Measurements from ENCODE around the gene TRAM2. TPM values are rescaled to one million over a fixed set of nuclear protein-coding genes. Genes with fewer than 3 reads are reported as not detected.
A peak's percentile ranks its signal among the peaks of the same experiment; 100 is the strongest.

TRAM2 gene
- total and polyA plus RNA-seq, 2 of the 4 experiments (the other 2 are of a cell fraction), result 77.2 to 95.7 TPM

GRCh38 chr6:52524918-52525317 lies 51.9 kb downstream of the TRAM2 start:
- Histone ChIP-seq H3K14ac (replicated peaks; ENCODE audit: low read depth, low read length) (no peak overlapping the region; the same call in 1 of the 2 replicates), H3K9me3 (ENCODE audit: control insufficient read depth, insufficient read depth, low read length) (no peaks in the 10 kb centered on the region), H2AFZ (replicated peaks; ENCODE audit: low read length, poor library complexity) (no peak overlapping the region), H3K36me3 (ENCODE audit: control insufficient read depth, insufficient read depth, low read length) (peaks cover 13% of the 10 kb centered on the region), H3K56ac (ENCODE audit: extremely low read depth, insufficient read depth, low read length) (no peak overlapping the region), H3K4me3 (ENCODE audit: insufficient read depth, low read depth, low read length) (no peak overlapping the region), H2BK5ac (ENCODE audit: low read depth, low read length, poor library complexity, severe bottlenecking) (peak overlapping the region; percentile 34), H2AK9ac (replicated peaks; ENCODE audit: low read depth, low read length, poor library complexity) (no peak overlapping the region), H3K9ac (ENCODE audit: low read depth, low read length) (no peak overlapping the region), H2BK120ac (ENCODE audit: low read depth, low read length) (peak overlapping the region; percentile 10; the same call in 1 of the 2 replicates), H3K23ac (ENCODE audit: low read depth, low read length) (0 out of 2 replicates have a peak overlapping the region, but pooled peaks have one; percentile 4), H3K4me2 (ENCODE audit: low read depth, low read length) (no peak overlapping the region), H3K27me3 (ENCODE audit: control insufficient read depth, insufficient read depth, low read length) (no peaks in the 10 kb centered on the region), H4K20me1 (ENCODE audit: insufficient read depth, low read length) (peaks cover 12% of the 10 kb centered on the region; the same call in 1 of the 2 replicates), H4K8ac (ENCODE audit: low read depth in 2 of 2, low read length in 2 of 2) (no peak overlapping the region), H2AK5ac (ENCODE audit: low read depth, low read length) (peak overlapping the region; percentile 17; the same call in 1 of the 2 replicates), H3K18ac (ENCODE audit: low read depth, low read length) (peak overlapping the region; percentile 7; the same call in 1 of the 2 replicates), H4K5ac (ENCODE audit: low read depth, low read length) (no peak overlapping the region), H2BK15ac (ENCODE audit: low read depth, low read length) (no peak overlapping the region), H3K9me1 (ENCODE audit: insufficient read depth, low read length) (peaks cover 25% of the 10 kb centered on the region), H2BK20ac (ENCODE audit: low read depth, low read length) (0 out of 2 replicates have a peak overlapping the region, but pooled peaks have one; percentile 16), H3K4me1 (ENCODE audit: control insufficient read depth, insufficient read depth, low read length) (peaks cover 23% of the 10 kb centered on the region), H3K4ac (ENCODE audit: low read depth, low read length) (peak overlapping the region; percentile 15; the same call in 1 of the 2 replicates), H3K27ac (ENCODE audit: insufficient read depth, low read length) (no peak overlapping the region), H3K79me1 (ENCODE audit: low read depth in 1 of 2, low read length in 2 of 2) (peaks cover 19 to 85% of the 10 kb centered on the region in 2 experiments), H4K91ac (ENCODE audit: insufficient read depth, low read depth, low read length) (no peak overlapping the region)
- BruUV-seq (replicated peaks), result no TSS peak
- intact Hi-C loops (cut with micrococcal nuclease) (no loop called here), dilution Hi-C loops (cut with HindIII; ENCODE audit: low sequenced_read_pairs, unreplicated experiment) (no loop called here), in situ Hi-C loops (cut with MboI; ENCODE audit: low sequenced_read_pairs) (no loop called here)
- DNase-seq (no peak), ATAC-seq (ENCODE audit: low read depth) (no peak)
- 83% methylated on average over 1 of the region's 4 CpGs; no CpG with 5 or more reads in 1 of the 2 experiments for WGBS, 2 experiments (ENCODE audit: extremely low coverage in 2 of 2, insufficient read length in 1 of 2)
- ChIA-PET POLR2A (ENCODE audit: unreplicated experiment) (interaction anchor here (0.6 kb wide), 1 partner anchor 31 kb away, joined by 3 read pairs; no protein-coding TSS in a partner anchor), CTCF (no interaction called here)
- no peak for TF ChIP-seq BHLHE40 (IDR thresholded peaks at IDR 0.05; ENCODE audit: low read depth, low read length)
- TF ChIP-seq MAFK (IDR thresholded peaks at IDR 0.05; ENCODE audit: low read depth, low read length), result no peak
- TF ChIP-seq, protein P1, sequence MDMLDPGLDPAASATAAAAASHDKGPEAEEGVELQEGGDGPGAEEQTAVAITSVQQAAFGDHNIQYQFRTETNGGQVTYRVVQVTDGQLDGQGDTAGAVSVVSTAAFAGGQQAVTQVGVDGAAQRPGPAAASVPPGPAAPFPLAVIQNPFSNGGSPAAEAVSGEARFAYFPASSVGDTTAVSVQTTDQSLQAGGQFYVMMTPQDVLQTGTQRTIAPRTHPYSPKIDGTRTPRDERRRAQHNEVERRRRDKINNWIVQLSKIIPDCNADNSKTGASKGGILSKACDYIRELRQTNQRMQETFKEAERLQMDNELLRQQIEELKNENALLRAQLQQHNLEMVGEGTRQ (IDR thresholded peaks at IDR 0.05; ENCODE audit: low read depth, low read length), result no peak
- no peak for TF ChIP-seq RCOR1 (IDR thresholded peaks at IDR 0.05; ENCODE audit: insufficient replicate concordance, low read length)
- no peak for TF ChIP-seq CHD1 (IDR thresholded peaks at IDR 0.05; ENCODE audit: low read depth, low read length)
- TF ChIP-seq CEBPB (IDR thresholded peaks at IDR 0.05; ENCODE audit: low read depth, low read length), result no peak
- no peak for TF ChIP-seq RFX5 (IDR thresholded peaks at IDR 0.05; ENCODE audit: low read depth, low read length)
- TF ChIP-seq RAD21 (IDR thresholded peaks at IDR 0.05; ENCODE audit: low read length), result no peak
- TF ChIP-seq, protein P2, sequence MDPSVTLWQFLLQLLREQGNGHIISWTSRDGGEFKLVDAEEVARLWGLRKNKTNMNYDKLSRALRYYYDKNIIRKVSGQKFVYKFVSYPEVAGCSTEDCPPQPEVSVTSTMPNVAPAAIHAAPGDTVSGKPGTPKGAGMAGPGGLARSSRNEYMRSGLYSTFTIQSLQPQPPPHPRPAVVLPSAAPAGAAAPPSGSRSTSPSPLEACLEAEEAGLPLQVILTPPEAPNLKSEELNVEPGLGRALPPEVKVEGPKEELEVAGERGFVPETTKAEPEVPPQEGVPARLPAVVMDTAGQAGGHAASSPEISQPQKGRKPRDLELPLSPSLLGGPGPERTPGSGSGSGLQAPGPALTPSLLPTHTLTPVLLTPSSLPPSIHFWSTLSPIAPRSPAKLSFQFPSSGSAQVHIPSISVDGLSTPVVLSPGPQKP (IDR thresholded peaks at IDR 0.05; ENCODE audit: borderline replicate concordance, low read depth, low read length), result no peak
- TF ChIP-seq MAZ (IDR thresholded peaks at IDR 0.05; ENCODE audit: borderline replicate concordance, low read depth, low read length), result no peak
- TF ChIP-seq FOS (IDR thresholded peaks at IDR 0.05; ENCODE audit: low read depth, low read length), result no peak
- TF ChIP-seq POLR2A (IDR thresholded peaks at IDR 0.05; ENCODE audit: low read depth, low read length), result no peak

Data from IMR-90 (cell line).